ACC112 (cell line): ENCODE measurements around the gene CEP112.

Experiments
- H2AFZ ChIP-seq: fragments of 200-600 bp; sonication (generic); one replicate; pipeline ENCODE4 v1.6.0; 2017; ENCODE audit warnings: antibody characterized with exemption, low read length; ENCODE audit not compliant: unreplicated experiment
- H3K27ac ChIP-seq: fragments of 200-600 bp; sonication (generic); 2 replicates; pipeline ENCODE4 v1.5.1; 2014; ENCODE audit warnings: low read depth, mild to moderate bottlenecking, antibody characterized with exemption, low read length, moderate library complexity
- H3K27me3 ChIP-seq: fragments of 200-600 bp; sonication (generic); 2 replicates; pipeline ENCODE4 v1.6.1; 2014; ENCODE audit warnings: mild to moderate bottlenecking, antibody characterized with exemption, low read length, moderate library complexity, mixed read lengths; ENCODE audit not compliant: insufficient read depth
- H3K36me3 ChIP-seq: fragments of 200-600 bp; sonication (generic); 2 replicates; pipeline ENCODE4 v1.6.1; 2016; ENCODE audit warnings: mild to moderate bottlenecking, antibody characterized with exemption, low read length, moderate library complexity, mixed read lengths; ENCODE audit not compliant: insufficient read depth
- H3K4me1 ChIP-seq: fragments of 200-600 bp; sonication (generic); one replicate; pipeline ENCODE4 v1.6.1; 2016; ENCODE audit warnings: low read length, mixed read lengths; ENCODE audit not compliant: insufficient read depth, unreplicated experiment, control insufficient read depth
- H3K4me3 ChIP-seq: fragments of 200-600 bp; sonication (generic); 2 replicates; pipeline ENCODE4 v1.5.1; 2014; ENCODE audit warnings: mild to moderate bottlenecking, low read depth, low read length
- H3K79me2 ChIP-seq: fragments of 200-600 bp; sonication (generic); one replicate; pipeline ENCODE4 v1.6.0; 2016; ENCODE audit warnings: low read length; ENCODE audit not compliant: control insufficient read depth, unreplicated experiment, insufficient read depth

The CEP112 gene

GRCh38 chr17:65893692-65894279, 298.1 kb downstream of the CEP112 start:
- no peak overlapping the region for H3K27ac ChIP-seq
- no peaks in the 10 kb centered on the region for H3K4me1 ChIP-seq
- no peak overlapping the region for H2AFZ ChIP-seq
- H3K79me2 ChIP-seq = no peaks in the 10 kb centered on the region
- no peaks in the 10 kb centered on the region for H3K36me3 ChIP-seq
- H3K4me3 ChIP-seq = no peak overlapping the region
- no peaks in the 10 kb centered on the region for H3K27me3 ChIP-seq

DNA sequence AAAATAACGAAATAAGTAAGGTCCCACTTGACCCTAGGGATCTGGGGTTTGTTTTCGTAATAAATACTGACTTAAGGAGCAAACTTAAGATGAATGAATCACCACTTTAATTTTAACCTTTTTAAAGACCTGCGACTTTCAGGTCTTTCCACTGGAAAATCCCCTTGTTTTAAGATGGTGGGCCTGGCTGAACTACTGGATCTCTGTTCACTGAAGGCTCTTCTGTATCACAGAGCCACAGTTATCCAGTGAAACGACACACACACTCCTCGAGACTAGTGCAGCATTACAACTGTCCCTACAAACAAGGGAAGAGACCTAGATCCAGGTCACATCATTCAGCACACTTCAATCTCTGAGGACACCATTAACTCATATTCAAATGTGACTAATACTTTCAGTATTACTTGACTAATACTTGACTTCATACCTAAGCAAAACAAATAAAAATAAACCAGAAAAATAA, 299.0 kb downstream of the CEP112 start:
- Histone ChIP-seq H2AFZ (no peak overlapping the region), H3K27me3 (no peaks in the 10 kb centered on the region), H3K4me1 (no peaks in the 10 kb centered on the region), H3K27ac (no peak overlapping the region), H3K79me2 (no peaks in the 10 kb centered on the region), H3K36me3 (no peaks in the 10 kb centered on the region), H3K4me3 (no peak overlapping the region)

DNA sequence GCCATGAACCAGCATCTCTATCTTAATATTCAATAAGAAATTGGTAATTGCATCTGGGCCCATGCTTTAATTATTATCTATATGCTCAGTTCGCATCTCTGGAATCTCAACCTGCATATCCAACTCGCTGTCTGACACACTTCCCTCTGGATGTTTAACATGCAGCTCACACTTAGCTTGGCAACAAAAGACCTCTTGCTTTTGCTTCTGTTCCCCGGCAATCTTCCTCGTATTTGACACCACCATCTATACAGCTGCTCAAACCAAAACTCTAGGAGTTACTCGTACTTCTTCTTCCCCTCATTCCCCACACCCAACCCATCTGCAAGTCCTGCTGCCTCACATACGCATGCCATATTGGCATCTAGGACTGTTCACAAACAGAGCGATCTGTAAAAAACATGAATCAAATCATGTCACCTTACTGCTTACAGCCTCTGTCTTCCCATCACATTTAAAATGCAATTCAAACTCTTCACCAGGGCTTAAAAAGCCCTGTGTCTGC, 300.6 kb downstream of the CEP112 start:
- H3K36me3 ChIP-seq = no peaks in the 10 kb centered on the region
- no peak overlapping the region for H3K4me3 ChIP-seq
- H2AFZ ChIP-seq = no peak overlapping the region
- no peaks in the 10 kb centered on the region for H3K79me2 ChIP-seq
- no peaks in the 10 kb centered on the region for H3K27me3 ChIP-seq
- H3K27ac ChIP-seq = no peak overlapping the region
- no peaks in the 10 kb centered on the region for H3K4me1 ChIP-seq

GRCh38 chr17:65888649-65889048, 303.3 kb downstream of the CEP112 start:
- Histone ChIP-seq H3K4me1 (no peaks in the 10 kb centered on the region), H3K27ac (no peak overlapping the region), H3K27me3 (no peaks in the 10 kb centered on the region), H3K36me3 (no peaks in the 10 kb centered on the region), H3K79me2 (no peaks in the 10 kb centered on the region), H3K4me3 (no peak overlapping the region), H2AFZ (no peak overlapping the region)

DNA sequence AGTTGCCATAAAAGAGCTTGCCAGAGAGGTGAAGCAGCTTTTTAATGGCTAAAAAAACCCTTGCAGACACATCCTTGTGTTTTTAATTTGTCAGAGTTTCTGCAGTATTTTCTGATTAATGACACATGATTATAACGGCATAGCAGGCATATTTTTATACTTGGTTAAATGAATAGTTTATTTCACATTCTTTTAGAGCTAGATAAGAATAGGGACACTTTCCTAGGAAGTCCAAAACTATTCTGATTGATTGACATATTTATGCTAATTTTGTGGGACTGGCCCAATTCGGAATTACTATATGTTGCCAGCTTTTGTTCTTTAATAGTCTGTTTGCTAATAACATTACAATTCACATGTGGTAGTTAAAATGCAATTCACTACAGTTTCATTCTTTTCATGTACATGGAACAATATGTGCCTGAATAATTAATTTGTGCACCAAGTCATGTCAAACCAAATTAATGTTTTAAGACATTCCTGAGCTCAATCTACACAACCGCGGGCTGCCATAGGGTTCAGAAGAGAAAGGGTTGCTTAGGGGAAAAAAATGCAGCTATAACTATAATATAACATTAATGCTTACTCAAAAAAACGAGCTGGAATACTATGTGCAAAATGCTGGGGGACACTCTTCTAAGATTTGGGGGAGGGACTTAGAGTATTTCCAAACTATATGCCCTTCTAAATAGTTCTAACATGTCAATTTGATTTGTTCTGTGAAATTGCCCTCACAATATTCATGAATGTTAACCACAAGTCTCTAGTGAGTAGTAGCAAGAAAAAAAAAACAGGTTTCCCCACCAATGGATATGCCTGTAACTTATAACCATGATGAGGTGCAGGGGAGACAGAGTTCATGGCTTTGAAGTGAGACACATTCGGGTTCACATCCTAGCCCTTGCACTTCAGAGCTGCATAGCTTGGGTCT, 305.4 kb downstream of the CEP112 start:
- Histone ChIP-seq H3K79me2 (no peaks in the 10 kb centered on the region), H3K4me3 (no peak overlapping the region; the same call in 1 of the 2 replicates), H3K27ac (no peak overlapping the region), H3K36me3 (no peaks in the 10 kb centered on the region), H3K4me1 (no peaks in the 10 kb centered on the region), H2AFZ (no peak overlapping the region), H3K27me3 (no peaks in the 10 kb centered on the region)

DNA sequence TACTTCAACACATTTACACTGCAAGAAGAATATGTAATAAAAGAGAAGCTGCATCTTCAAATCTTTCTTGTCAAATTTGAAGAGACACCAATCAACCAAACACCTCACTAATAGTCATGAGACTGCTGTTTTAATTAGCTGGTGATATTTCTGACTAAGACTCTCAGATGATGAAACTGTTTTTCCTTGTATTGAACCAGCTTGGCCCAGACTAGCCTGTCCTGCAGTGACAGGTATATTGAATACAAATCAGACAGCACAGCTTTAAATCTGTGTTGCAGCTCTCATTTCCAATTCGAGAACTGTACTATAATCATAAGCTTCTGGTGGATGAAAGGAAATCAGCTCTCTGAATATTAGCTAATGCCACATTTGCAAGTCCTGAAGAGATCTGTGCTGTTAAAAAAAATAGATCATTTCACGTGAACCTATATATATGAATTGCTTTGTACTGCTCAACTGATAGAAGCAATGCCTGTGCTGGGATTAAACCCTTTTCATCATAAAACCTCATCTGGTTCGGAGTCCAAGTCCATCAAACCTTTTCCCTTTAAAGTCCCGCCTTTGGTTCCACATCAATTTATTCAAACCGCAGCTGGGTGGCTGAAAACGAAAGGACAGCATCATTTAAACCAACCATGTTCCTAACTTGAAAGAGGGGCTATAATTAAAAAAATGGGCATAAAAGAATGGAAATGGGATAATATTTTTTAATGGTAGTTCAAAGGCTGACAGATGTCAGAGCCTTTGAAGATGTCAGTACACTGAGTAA, 306.2 kb downstream of the CEP112 start:
- Histone ChIP-seq H3K27me3 (no peaks in the 10 kb centered on the region), H3K4me3 (no peak overlapping the region; the same call in 1 of the 2 replicates), H3K36me3 (no peaks in the 10 kb centered on the region), H3K4me1 (no peaks in the 10 kb centered on the region), H3K27ac (no peak overlapping the region), H3K79me2 (no peaks in the 10 kb centered on the region), H2AFZ (no peak overlapping the region)

DNA sequence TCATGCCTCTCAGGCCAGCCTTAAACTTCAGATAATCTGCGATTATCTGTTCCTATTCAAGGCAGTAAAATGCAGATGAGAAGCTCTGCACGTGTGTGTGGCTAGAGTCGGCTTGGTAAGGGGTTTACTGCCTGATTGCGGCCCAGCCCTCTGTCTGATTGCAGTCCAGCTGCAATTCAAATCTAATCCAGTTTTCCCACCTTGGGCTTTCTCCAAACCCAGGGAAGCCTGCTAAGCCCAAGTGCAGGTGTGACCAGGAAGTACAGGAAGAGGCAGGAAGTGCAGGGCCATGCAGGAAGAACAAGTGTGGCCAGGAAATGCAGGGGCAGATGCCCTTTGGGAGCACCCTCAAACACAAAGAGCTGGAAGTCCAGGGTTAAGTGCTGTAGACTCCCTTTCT, 314.9 kb downstream of the CEP112 start:
- Histone ChIP-seq H3K4me3 (no peak overlapping the region), H3K27ac (no peak overlapping the region), H3K4me1 (no peaks in the 10 kb centered on the region), H3K27me3 (no peaks in the 10 kb centered on the region), H3K79me2 (no peaks in the 10 kb centered on the region), H2AFZ (no peak overlapping the region), H3K36me3 (no peaks in the 10 kb centered on the region)

- Histone ChIP-seq H3K27ac (no peak overlapping the region), H2AFZ (no peak overlapping the region), H3K27me3 (no peaks in the 10 kb centered on the region), H3K36me3 (no peaks in the 10 kb centered on the region), H3K79me2 (no peaks in the 10 kb centered on the region), H3K4me3 (no peak overlapping the region), H3K4me1 (no peaks in the 10 kb centered on the region)
These were observed 323.1 kb downstream of the CEP112 start for GRCh38 chr17:65868881-65869280.

- Histone ChIP-seq H2AFZ (no peak overlapping the region), H3K4me3 (no peak overlapping the region), H3K79me2 (no peaks in the 10 kb centered on the region), H3K4me1 (no peaks in the 10 kb centered on the region), H3K36me3 (no peaks in the 10 kb centered on the region), H3K27me3 (no peaks in the 10 kb centered on the region), H3K27ac (no peak overlapping the region)
These were observed 324.9 kb downstream of the CEP112 start for GRCh38 chr17:65867014-65867413.

DNA sequence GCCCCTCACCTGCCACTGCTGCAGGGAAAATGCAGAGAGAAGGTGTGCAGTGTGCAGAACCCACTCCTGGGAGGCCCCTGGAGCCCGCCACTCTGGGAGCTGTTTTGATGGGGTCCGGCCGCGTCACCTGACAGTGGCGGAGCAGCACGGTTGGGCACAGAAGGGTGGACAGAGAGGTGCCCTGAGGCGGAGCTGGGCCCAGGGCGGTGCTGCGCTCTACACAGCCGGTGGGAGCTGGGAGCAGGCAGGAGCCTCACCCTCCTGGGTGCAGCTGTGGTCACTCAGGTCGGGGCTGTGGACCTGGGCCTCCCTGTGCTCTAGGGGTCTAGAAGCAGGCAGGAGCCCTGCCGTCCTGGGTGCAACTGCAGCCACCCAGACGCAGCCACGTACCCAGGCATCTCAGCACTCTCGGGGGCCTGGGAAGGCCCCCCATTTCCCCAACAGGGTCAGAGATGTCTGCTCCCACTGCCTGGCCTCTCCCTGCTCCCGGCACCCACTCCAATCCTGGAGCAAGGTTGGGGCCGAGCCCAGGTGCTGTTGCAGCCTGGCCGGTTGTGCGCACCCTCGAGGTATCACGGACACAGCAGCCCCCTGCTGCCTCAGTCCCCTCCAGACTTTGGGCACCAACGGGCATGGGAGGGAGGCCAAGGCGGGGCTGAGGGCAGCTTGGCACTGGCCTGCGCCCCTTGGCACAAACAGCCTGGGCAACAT, 326.1 kb downstream of the CEP112 start:
- no peak overlapping the region for H2AFZ ChIP-seq
- H3K79me2 ChIP-seq = no peaks in the 10 kb centered on the region
- no peak overlapping the region for H3K27ac ChIP-seq

More for the DNA sequence above, 326.1 kb downstream of the CEP112 start:
- Histone ChIP-seq H3K4me3 (no peak overlapping the region), H3K27me3 (no peaks in the 10 kb centered on the region), H3K36me3 (no peaks in the 10 kb centered on the region), H3K4me1 (no peaks in the 10 kb centered on the region)
